HG03159 (cell line): ENCODE data around the gene FOXN4.
"Not testable (repeated sequence)": the region's sequence is repeated elsewhere in the genome, so short reads cannot be mapped to it uniquely, and the experiment has no call there.

Source experiments
- ATAC-seq: cut with Tn5 transposase; IDR thresholded peaks from one replicate; pipeline ENCODE4 v1.9.1; 2021; ENCODE audit warnings: mild to moderate bottlenecking, moderate library complexity; ENCODE audit not compliant: unreplicated experiment

The FOXN4 gene

GRCh38 chr12:109308534-109309380 lies at the start of gene FOXN4:
FOXN4 (minus strand) TSS chr12:109309284; CDS start chr12:109308321, 963 bp downstream.
- no peak for ATAC-seq

- ATAC-seq, result no peak
These were observed 49.2 kb upstream of the FOXN4 start for GRCh38 chr12:109358154-109358869.

DNA sequence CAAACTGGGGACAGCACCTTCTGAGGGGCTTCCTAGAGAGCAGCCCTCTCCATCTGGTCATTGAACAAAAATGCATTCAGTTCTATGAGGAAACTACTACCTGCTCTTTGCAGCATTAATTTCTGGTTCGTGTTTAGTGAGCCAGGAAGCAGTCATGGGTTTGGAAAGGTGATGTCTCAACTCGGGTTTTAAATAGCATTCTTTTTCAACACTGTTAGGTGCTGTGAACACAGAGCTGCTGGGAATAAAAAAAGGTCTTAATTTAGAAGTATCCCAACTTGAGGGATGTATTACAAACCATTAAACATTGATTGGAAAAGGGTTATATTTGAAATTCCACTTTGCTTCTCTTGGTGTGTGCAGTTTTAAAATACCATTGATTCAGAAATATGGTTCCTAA lies 47.9 kb upstream of the FOXN4 start:
- no peak for ATAC-seq

- no peak for ATAC-seq
These were observed 47.5 kb upstream of the FOXN4 start for GRCh38 chr12:109356577-109356976.

GRCh38 chr12:109352184-109352583 lies 43.1 kb upstream of the FOXN4 start:
- ATAC-seq, result no peak

- no peak for ATAC-seq
These were observed 38.5 kb upstream of the FOXN4 start, which contains the start of gene MYO1H for GRCh38 chr12:109347589-109347988. MYO1H (plus strand) TSS chr12:109347900; CDS start chr12:109347961, 61 bp downstream.

DNA sequence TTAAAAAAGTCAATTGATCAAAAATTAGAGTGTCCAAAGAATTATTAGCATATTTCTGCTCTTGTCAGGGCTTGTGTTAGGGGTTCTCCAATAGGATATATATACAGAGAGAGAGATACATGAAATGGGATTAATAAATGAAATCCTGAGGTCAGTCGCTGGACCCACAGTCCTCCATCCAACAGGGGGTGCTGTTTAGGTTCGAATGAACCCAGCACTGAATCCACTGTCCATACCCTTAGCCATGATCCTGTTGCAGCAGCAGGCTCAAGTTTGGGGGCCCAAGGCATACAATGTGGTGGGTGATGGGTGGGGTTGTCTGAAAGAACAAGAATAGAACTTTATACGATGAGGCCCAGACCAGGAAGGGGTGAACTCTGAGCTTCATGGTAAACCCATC lies 37.8 kb upstream of the FOXN4 start:
- no peak for ATAC-seq

DNA sequence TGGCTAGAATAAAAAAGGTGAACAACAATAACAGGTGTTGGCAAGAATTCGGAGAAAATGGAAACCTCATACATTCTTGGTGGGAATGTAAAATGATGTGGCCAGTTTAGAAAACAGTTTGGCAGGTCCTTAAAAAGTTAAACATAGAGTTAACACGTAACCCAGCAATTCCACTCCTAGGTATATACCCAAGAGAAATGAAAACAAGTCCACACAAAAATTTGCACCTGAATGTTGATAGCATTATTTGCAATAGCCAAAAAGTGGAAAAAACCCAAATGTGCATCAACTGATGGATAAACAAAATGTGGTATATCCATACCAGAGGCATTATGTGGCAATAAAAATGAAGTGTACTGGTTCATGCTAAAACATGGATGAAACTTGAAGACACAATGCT lies 36.3 kb upstream of the FOXN4 start:
- no peak for ATAC-seq

- ATAC-seq, result no peak
These were observed 34.6 kb upstream of the FOXN4 start for GRCh38 chr12:109343677-109344076.

GRCh38 chr12:109336593-109336992 lies 27.5 kb upstream of the FOXN4 start:
- no peak for ATAC-seq

DNA sequence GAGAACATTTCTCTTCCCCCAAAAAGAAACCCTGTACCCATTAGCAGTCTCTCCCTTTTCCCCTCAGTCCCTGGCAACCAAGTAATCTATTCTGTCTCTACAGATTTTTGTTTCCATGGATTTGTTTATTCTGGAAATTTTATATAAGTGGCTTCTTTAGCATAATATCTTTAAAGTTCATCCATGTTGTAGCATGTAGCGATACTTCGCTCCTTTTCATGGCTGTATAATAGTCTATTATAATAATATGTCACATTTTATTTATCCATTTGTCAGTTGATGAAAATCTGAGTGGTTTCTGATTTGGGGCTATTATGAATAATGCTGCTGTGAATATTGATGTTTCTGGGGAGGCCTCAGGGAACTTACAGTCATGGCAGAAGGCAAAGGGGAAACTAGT lies 25.8 kb upstream of the FOXN4 start:
- no peak for ATAC-seq

- ATAC-seq, result no peak
These were observed 22.3 kb upstream of the FOXN4 start for GRCh38 chr12:109331301-109331952.

DNA sequence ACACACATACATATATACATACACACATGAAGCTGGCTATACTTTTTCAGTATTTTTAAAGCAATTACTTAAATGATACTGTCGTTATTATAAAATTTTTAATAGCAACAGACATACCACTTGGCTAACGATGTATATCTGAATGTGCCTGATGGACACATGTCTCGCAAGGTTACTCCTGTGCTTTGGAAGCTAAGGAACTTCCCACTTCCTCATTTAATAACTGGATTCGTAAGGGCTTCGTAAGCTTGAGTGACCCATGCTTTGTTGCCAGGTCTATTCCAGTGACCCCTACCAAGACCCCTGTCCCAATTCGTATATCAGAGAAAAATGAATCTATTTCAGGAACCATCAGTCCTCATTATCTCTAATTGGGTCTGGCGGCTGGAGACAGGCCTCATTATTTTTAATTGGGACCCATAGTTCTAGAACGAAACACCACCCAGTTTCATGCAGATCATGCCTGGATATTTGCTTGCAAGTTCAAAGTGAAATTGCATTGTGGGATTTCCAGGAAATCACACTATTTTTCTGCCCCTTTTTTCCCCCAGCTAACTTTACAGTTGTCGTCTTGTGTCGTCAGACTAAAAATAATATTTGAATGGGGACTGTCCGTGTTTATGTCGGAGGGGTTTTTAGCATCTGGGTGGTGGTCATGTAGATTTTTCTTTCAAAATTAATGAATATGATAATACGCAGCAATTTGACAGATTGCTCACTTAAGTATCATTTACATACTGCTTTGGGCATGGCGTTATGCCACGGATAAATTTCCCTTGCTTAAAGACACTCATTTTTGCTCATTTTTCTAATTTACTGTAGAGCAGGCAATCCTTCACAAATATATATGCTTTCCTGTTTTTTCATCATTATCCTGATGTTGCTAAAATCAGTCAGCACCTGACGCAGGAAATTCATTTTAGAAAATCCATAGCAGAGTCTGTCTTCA lies 21.5 kb upstream of the FOXN4 start:
- ATAC-seq, result no peak

GRCh38 chr12:109329686-109330085 lies 20.6 kb upstream of the FOXN4 start:
- no peak for ATAC-seq

DNA sequence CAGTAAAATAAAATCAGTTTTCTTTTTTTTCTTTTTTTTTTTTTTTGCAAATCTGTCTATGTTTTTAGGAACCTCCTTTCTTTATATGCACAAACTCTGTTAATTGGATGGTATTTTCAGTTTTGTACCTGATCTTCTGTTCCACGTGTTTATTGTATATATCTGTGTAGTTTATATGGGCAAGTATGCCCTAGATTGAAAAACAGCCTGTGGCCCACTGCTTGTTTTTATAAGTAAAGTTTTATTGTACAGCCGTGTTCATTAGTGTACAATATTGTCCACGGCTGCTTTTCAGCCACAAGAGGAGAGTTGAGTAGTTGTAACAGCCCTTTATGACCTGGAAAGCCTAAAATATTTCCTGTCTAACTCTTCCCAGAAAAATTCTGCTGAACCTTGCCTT lies 19.9 kb upstream of the FOXN4 start:
- ATAC-seq, result no peak

- not testable (repeated sequence) for ATAC-seq
These were observed 12.2 kb upstream of the FOXN4 start for GRCh38 chr12:109321294-109321693.

DNA sequence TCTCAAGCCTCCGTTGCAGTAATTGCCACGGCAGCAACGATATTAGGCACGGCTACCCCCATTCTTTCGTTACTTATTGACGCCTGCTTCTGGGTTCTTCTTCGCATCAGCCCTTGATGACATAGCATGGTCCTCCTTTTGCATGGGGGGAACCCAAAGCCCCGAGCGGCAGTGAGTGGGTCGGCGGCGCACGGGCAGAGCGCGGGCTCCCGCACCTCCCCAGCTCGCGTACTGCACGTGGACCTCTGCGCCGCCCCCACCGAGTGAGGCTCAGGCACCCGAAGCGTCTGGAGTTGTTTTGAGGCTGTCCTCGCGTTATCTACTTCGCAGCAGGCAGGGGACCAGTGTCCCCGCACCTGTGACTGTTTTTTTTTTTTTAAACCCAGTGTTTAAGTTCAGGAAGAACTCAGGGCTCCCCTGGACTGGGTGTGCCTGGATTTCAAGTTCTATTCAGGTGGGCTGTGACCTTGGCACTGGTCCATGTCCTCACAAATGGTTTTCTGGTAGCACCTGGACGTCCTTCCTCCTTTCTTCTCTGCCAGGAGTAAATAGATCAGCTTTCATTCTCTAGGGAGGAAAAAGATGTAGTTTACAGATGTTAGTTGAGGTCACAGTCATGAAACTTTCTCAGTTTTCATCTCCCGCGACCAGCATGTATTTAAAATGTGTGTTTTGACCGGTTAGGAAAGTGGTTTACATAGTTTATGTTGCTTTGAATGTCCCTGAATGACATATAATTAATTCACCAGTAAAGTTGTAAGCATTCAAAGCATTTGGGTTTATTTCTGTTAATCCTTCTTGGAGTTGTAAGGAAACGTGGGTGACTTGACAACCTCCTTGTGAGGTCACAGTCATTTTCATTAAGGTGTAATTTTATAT lies 1.4 kb upstream of the FOXN4 start:
- no peak for ATAC-seq

DNA sequence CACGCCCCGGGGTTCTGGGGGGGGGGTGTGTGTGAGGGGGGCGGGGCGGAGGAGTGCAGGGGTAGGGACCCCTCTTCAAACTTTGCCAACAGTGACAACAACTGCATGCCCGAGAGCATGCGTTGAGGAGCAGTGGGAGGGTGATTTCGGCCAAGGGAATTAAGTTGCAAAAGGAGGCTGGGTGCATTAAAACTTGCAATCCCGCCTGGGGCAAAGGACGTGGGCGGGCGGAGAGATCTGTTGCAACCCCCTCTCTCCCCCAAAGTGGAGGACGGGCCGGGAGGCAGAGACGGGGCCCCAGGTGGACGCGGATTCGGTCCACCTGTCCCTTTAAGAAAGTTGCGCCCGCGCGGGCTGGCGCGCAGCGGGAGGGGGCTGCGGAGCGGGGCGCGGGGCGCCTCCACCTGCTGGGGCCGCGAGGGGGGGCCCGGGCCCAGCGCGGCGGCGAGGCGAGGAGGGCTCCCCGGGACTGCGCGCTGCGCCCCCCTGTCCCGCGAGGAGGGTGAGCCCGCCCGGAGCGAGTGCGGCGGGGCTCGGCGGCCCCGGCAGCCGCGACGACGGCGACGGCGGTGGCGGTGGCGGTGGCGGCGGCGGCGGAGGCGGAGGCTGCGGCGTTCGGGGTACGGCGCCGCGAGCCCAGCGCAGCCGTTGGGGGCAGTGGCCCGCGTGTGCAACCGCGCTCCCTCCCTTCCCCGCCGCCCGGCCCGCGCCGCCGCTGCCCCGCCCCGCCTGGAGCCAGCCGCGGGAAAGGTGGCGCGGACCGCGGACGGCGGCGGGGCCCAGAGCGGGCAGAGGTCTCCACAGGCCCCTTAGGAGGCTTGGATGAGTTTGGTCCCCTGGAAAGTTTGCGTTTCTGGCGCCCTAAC lies 530 bp upstream of the FOXN4 start:
- no peak for ATAC-seq

- no peak for ATAC-seq
These were observed 2.0 kb downstream of the FOXN4 start for GRCh38 chr12:109307051-109307450.
